ENCODE data around the gene LYST. TPM values are rescaled to one million over a fixed set of nuclear protein-coding genes. Genes with fewer than 3 reads are reported as not detected.

The LYST gene
- total and polyA plus RNA-seq, 2 of the 8 experiments (the other 6 are each of a cell fraction or from before 2014, with no cell fraction given) = 0.29 to 0.58 TPM

- peak; percentile 36; the same call in 1 of the 2 replicates for TF ChIP-seq RBBP5 (IDR thresholded peaks at IDR 0.05; ENCODE audit: borderline replicate concordance, low read depth, low read length)
- TF ChIP-seq TAF7 (optimal IDR thresholded peaks at IDR 0.05; ENCODE audit: borderline replicate concordance, low read depth, low read length) = peak; percentile 27
- TF ChIP-seq E2F6 (IDR thresholded peaks at IDR 0.05) = peak; percentile 9; the same call in 1 of the 2 replicates
- peak; percentile 12; the same call in 1 of the 2 replicates for TF ChIP-seq POLR2AphosphoS5 (IDR thresholded peaks at IDR 0.05; ENCODE audit: low read depth, low read length)
- TF ChIP-seq GABPA (IDR thresholded peaks at IDR 0.05; ENCODE audit: borderline replicate concordance, insufficient read depth, low read length) = no peak; the same call in 1 of the 2 replicates
- TF ChIP-seq MAFK (IDR thresholded peaks at IDR 0.05; ENCODE audit: low read depth, low read length) = no peak
- TF ChIP-seq SIN3A (conservative IDR thresholded peaks at IDR 0.05 in 1 of 2, IDR thresholded peaks at IDR 0.05 in 1 of 2; ENCODE audit: low read depth in 1 of 2, low read length in 2 of 2) = peak; percentile 99
- no peak for TF ChIP-seq SP1 (IDR thresholded peaks at IDR 0.05; ENCODE audit: low read depth, low read length)
- peak; percentile 45 for TF ChIP-seq CREB1 (IDR thresholded peaks at IDR 0.05)
- TF ChIP-seq SAP30 (IDR thresholded peaks at IDR 0.05; ENCODE audit: insufficient read depth, insufficient replicate concordance, low read length) = peak; percentile 98
- no peak for TF ChIP-seq TBP (IDR thresholded peaks at IDR 0.05; ENCODE audit: low read depth, low read length)
Measured at GRCh38 chr1:235648954-235649367, 217.7 kb downstream of the LYST start (continued).

All from H1 (cell line).